GM12865 (cell line): ENCODE measurements around the gene SLC25A11.

Experiments
- DNase-seq: peaks from one replicate; pipeline ENCODE4 v3.0.0; 2010; ENCODE audit warnings: low read depth
- H3K4me3 ChIP-seq: 2 replicates; pipeline ENCODE4 v1.5.1; 2011; ENCODE audit warnings: mild to moderate bottlenecking, low read depth, low read length, control low read depth
- CTCF ChIP-seq: IDR thresholded peaks from 2 replicates; pipeline ENCODE4 v1.5.1; 2011; ENCODE audit warnings: low read length, control low read depth, low read depth, inconsistent platforms; ENCODE audit not compliant: insufficient read depth; ENCODE audit errors: missing control alignments

Gene SLC25A11

GRCh38 chr17:4897198-4897687 lies 42.6 kb downstream of the SLC25A11 start:
- no peak overlapping the region for H3K4me3 ChIP-seq
- TF ChIP-seq CTCF: no peak
- DNase-seq: no peak

GRCh38 chr17:4896332-4897197 lies 43.3 kb downstream of the SLC25A11 start:
- no peak for TF ChIP-seq CTCF
- H3K4me3 ChIP-seq: no peak overlapping the region
- DNase-seq: no peak

GRCh38 chr17:4895657-4896331 lies 44.1 kb downstream of the SLC25A11 start:
- no peak for TF ChIP-seq CTCF
- DNase-seq: no peak

GRCh38 chr17:4895121-4895520 lies 44.7 kb downstream of the SLC25A11 start:
- no peak for TF ChIP-seq CTCF
- no peak overlapping the region for H3K4me3 ChIP-seq
- no peak for DNase-seq

More at GRCh38 chr17:4895657-4896331, 44.1 kb downstream of the SLC25A11 start:
- H3K4me3 ChIP-seq: no peak overlapping the region

GRCh38 chr17:4893721-4894560 lies 45.9 kb downstream of the SLC25A11 start:
- DNase-seq: no peak
- no peak for TF ChIP-seq CTCF
- no peak overlapping the region for H3K4me3 ChIP-seq

- DNase-seq: no peak
- no peak for TF ChIP-seq CTCF
- no peak overlapping the region for H3K4me3 ChIP-seq
These were observed 46.6 kb downstream of the SLC25A11 start for GRCh38 chr17:4893272-4893671.
